ENCODE measurements around the gene CFAP251. TPM values are rescaled to one million over a fixed set of nuclear protein-coding genes. Genes with fewer than 3 reads are reported as not detected.

The CFAP251 gene
- total RNA-seq, 4 donors from 2014 or later: 0.67 to 1.1 (median 0.95) TPM; not detected in 1

- no peaks in the 10 kb centered on the region for H3K4me1 ChIP-seq
Measured at GRCh38 chr12:121989276-121990113, 71.1 kb downstream of the CFAP251 start.

GRCh38 chr12:121990114-121990647, 71.8 kb downstream of the CFAP251 start:
- H3K36me3 ChIP-seq: no peaks in the 10 kb centered on the region
- no peaks in the 10 kb centered on the region for H3K27me3 ChIP-seq
- H3K4me1 ChIP-seq: no peaks in the 10 kb centered on the region
- no peak overlapping the region for H3K4me3 ChIP-seq
- no peak for DNase-seq
- no peak overlapping the region for H3K27ac ChIP-seq
- TF ChIP-seq POLR2A (IDR thresholded peaks at IDR 0.05) (no peak), CTCF (IDR thresholded peaks at IDR 0.05) (no peak)
- H3K9me3 ChIP-seq: no peaks in the 10 kb centered on the region

More at GRCh38 chr12:121989276-121990113, 71.1 kb downstream of the CFAP251 start:
- no peak for DNase-seq
- TF ChIP-seq POLR2A (IDR thresholded peaks at IDR 0.05) (no peak), CTCF (IDR thresholded peaks at IDR 0.05) (no peak)
- no peaks in the 10 kb centered on the region for H3K27me3 ChIP-seq
- H3K36me3 ChIP-seq: no peaks in the 10 kb centered on the region
- no peak overlapping the region for H3K27ac ChIP-seq
- no peaks in the 10 kb centered on the region for H3K9me3 ChIP-seq
- H3K4me3 ChIP-seq: no peak overlapping the region

GRCh38 chr12:121990692-121991603, 72.6 kb downstream of the CFAP251 start:
- Histone ChIP-seq H3K4me3 (no peak overlapping the region), H3K27me3 (no peaks in the 10 kb centered on the region), H3K9me3 (no peaks in the 10 kb centered on the region), H3K4me1 (no peaks in the 10 kb centered on the region), H3K36me3 (no peaks in the 10 kb centered on the region), H3K27ac (no peak overlapping the region)
- TF ChIP-seq CTCF (IDR thresholded peaks at IDR 0.05): no peak
- TF ChIP-seq POLR2A (IDR thresholded peaks at IDR 0.05): no peak
- no peak for DNase-seq

- H3K27ac ChIP-seq: peak overlapping the region in 1 of 4 donors; percentile 20
- TF ChIP-seq CTCF (IDR thresholded peaks at IDR 0.05) (no peak), POLR2A (IDR thresholded peaks at IDR 0.05) (no peak)
- peak in 2 of 3 donors; percentile 50 to 59 for DNase-seq
- no peak overlapping the region for H3K4me3 ChIP-seq
- no peaks in the 10 kb centered on the region for H3K27me3 ChIP-seq
- no peaks in the 10 kb centered on the region for H3K4me1 ChIP-seq
- no peaks in the 10 kb centered on the region for H3K9me3 ChIP-seq
- no peaks in the 10 kb centered on the region for H3K36me3 ChIP-seq
Measured at GRCh38 chr12:121992059-121992879, 73.9 kb downstream of the CFAP251 start.
